Measurements from ENCODE around the gene SLC38A10. TPM values are rescaled to one million over a fixed set of nuclear protein-coding genes. Genes with fewer than 3 reads are reported as not detected.

SLC38A10 gene
- total RNA-seq (2021), result 75.1 and 77.3 TPM in 2 replicates
- Bru-seq, nascent RNA, result percentile 57 among the genes with signal in this experiment
- percentile 66 among the genes with signal in this experiment for BruChase-seq, experiment 1, labeled RNA remaining after a 2-hour chase
- percentile 80 among the genes with signal in this experiment for BruChase-seq, experiment 2, labeled RNA remaining after a 6-hour chase
- long read RNA-seq, full-length matches to known transcripts, result 116 of 178 reads
- long read RNA-seq, partial matches to known transcripts, result 32 of 178 reads
- long read RNA-seq, other reads (novel, unspliced or antisense), result 30 of 178 reads

GRCh38 chr17:81295031-81295675 lies at the start of gene SLC38A10:
SLC38A10 (minus strand) TSS chr17:81295307; CDS start chr17:81294921, 386 bp downstream.
- ChIA-PET CTCF (interaction anchor here (0.6 kb wide), 1 partner anchor 1378 kb away, joined by 7 read pairs; no protein-coding TSS in a partner anchor), POLR2A (ENCODE audit: low non-redundant PET) (no interaction called here)
- intact Hi-C loops (cut with micrococcal nuclease; ENCODE audit: unreplicated experiment), result loop anchor here (10.0 kb wide), 1 partner anchor 100 kb away; the partner anchor contains the start of gene BAHCC1
- peak; percentile 91 for DNase-seq (ENCODE audit: low spot score)
- Histone ChIP-seq H3K36me3 (ENCODE audit: insufficient read depth, low read length, poor library complexity, severe bottlenecking) (no peaks in the 10 kb centered on the region), H3K9me3 (ENCODE audit: low read depth, low read length, poor library complexity, severe bottlenecking) (no peaks in the 10 kb centered on the region), H3K4me3 (ENCODE audit: low read depth, low read length, poor library complexity, severe bottlenecking) (peak within 1 kb of the TSS; percentile 100), H3K27ac (ENCODE audit: low read depth, low read length, poor library complexity, severe bottlenecking) (peak within 1 kb of the TSS; percentile 92), H3K4me1 (ENCODE audit: insufficient read depth, low read length, poor library complexity, severe bottlenecking) (peaks cover 7% of the 10 kb centered on the region), H3K27me3 (replicated peaks; ENCODE audit: insufficient read depth, low read depth, low read length, poor library complexity) (no peaks in the 10 kb centered on the region)
- BruUV-seq (replicated peaks), result no TSS peak
- TF ChIP-seq CTCF (conservative IDR thresholded peaks at IDR 0.05; ENCODE audit: low read depth, low read length) (no peak), EZH2 (IDR thresholded peaks at IDR 0.05; ENCODE audit: borderline replicate concordance, low read depth, low read length, poor library complexity, severe bottlenecking) (no peak)

DNA sequence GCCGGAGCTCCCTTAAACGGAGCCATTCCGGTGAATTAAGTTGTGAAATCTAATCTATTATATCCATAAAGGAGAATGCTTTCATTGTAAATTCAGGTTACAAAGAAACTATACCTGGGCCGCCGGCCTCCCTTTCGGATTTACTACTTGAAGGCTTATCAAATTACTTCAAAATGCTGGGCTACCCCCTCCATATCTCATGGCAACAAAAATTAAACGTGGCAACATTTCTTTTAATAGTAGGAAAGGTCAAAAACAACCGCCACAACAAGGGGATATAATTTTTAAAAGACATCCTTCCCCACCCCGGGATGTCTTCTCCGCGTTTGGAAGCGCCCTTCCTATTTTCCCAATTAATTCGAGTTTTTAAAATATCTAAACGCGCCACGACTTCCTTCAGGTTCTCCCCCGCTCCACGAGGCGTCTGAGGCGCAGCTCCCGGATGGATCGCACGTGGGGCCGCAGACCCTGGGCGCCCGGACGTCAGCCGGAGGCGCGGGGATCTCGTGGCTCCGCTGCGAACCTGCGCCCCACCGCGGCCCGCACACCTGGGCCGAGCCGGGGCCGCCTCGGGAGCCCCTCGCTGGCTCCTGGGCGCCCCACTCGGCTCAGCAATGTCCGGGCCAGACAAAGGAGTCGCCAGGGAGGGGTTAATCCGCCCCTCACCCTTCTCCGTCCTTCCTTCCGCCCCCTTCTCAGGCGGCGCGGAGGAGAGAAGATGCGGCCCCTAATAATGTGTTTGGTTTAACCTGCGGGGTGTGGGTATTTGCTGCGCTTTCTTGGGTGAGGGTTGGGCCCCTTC lies 47.4 kb upstream of the SLC38A10 start:
- BruUV-seq (replicated peaks), result no TSS peak
- Histone ChIP-seq H3K4me3 (ENCODE audit: low read depth, low read length, poor library complexity, severe bottlenecking) (peak overlapping the region; percentile 78), H3K9me3 (ENCODE audit: low read depth, low read length, poor library complexity, severe bottlenecking) (no peaks in the 10 kb centered on the region), H3K4me1 (ENCODE audit: insufficient read depth, low read length, poor library complexity, severe bottlenecking) (peaks cover 36% of the 10 kb centered on the region), H3K36me3 (ENCODE audit: insufficient read depth, low read length, poor library complexity, severe bottlenecking) (no peaks in the 10 kb centered on the region), H3K27me3 (replicated peaks; ENCODE audit: insufficient read depth, low read depth, low read length, poor library complexity) (no peaks in the 10 kb centered on the region), H3K27ac (ENCODE audit: low read depth, low read length, poor library complexity, severe bottlenecking) (peak overlapping the region; percentile 97)
- ChIA-PET POLR2A (ENCODE audit: low non-redundant PET) (no interaction called here), CTCF (no interaction called here)
- TF ChIP-seq EZH2 (IDR thresholded peaks at IDR 0.05; ENCODE audit: borderline replicate concordance, low read depth, low read length, poor library complexity, severe bottlenecking) (no peak), CTCF (conservative IDR thresholded peaks at IDR 0.05; ENCODE audit: low read depth, low read length) (no peak)
- DNase-seq (ENCODE audit: low spot score), result peak; percentile 58
- intact Hi-C loops (cut with micrococcal nuclease; ENCODE audit: unreplicated experiment), result no loop called here

- POLR2A ChIA-PET (ENCODE audit: low non-redundant PET), result no interaction called here
- peaks cover 34% of the 10 kb centered on the region for H3K4me1 ChIP-seq (ENCODE audit: insufficient read depth, low read length, poor library complexity, severe bottlenecking)
Observed at GRCh38 chr17:81341516-81342268, 46.6 kb upstream of the SLC38A10 start.

More at GRCh38 chr17:81341516-81342268, 46.6 kb upstream of the SLC38A10 start:
- no TSS peak for BruUV-seq (replicated peaks)
- Histone ChIP-seq H3K4me3 (ENCODE audit: low read depth, low read length, poor library complexity, severe bottlenecking) (peak overlapping the region; percentile 78), H3K36me3 (ENCODE audit: insufficient read depth, low read length, poor library complexity, severe bottlenecking) (no peaks in the 10 kb centered on the region), H3K27me3 (replicated peaks; ENCODE audit: insufficient read depth, low read depth, low read length, poor library complexity) (no peaks in the 10 kb centered on the region), H3K9me3 (ENCODE audit: low read depth, low read length, poor library complexity, severe bottlenecking) (no peaks in the 10 kb centered on the region), H3K27ac (ENCODE audit: low read depth, low read length, poor library complexity, severe bottlenecking) (peak overlapping the region; percentile 97)
- intact Hi-C loops (cut with micrococcal nuclease; ENCODE audit: unreplicated experiment), result no loop called here
- DNase-seq (ENCODE audit: low spot score), result peak; percentile 36
- no peak for TF ChIP-seq CTCF (conservative IDR thresholded peaks at IDR 0.05; ENCODE audit: low read depth, low read length)
- no peak for TF ChIP-seq EZH2 (IDR thresholded peaks at IDR 0.05; ENCODE audit: borderline replicate concordance, low read depth, low read length, poor library complexity, severe bottlenecking)
- CTCF ChIA-PET, result interaction anchor here (0.5 kb wide), 1 partner anchor 199 kb away, joined by 6 read pairs; no protein-coding TSS in a partner anchor
